HepG2 (cell line): ENCODE measurements around the gene SLC7A6OS. TPM values are rescaled to one million over a fixed set of nuclear protein-coding genes. Genes with fewer than 3 reads are reported as not detected.

ENCODE experiments used
- ATF1 ChIP-seq: IDR thresholded peaks from 2 replicates; pipeline ENCODE4 v1.6.1; 2016; ENCODE audit warnings: mild to moderate bottlenecking, control low read depth
- DMAP1 ChIP-seq: IDR thresholded peaks from 2 replicates; pipeline ENCODE4 v1.6.1; 2016
- JARID2 ChIP-seq: sonication (generic); formaldehyde crosslinking; IDR thresholded peaks from 2 replicates; pipeline ENCODE4 v1.8.1; 2023; ENCODE audit warnings: missing genetic modification reagents, inconsistent platforms; ENCODE audit not compliant: insufficient replicate concordance
- KDM6A ChIP-seq: IDR thresholded peaks from 2 replicates; pipeline ENCODE4 v1.6.1; 2016; ENCODE audit warnings: low read depth
- KMT2A ChIP-seq: sonication (generic); formaldehyde crosslinking; IDR thresholded peaks from 2 replicates; pipeline ENCODE4 v1.4.0; 2020; ENCODE audit warnings: missing genetic modification reagents
- MLX ChIP-seq: IDR thresholded peaks from 2 replicates; pipeline ENCODE4 v1.6.1; 2016
- NR2C2 ChIP-seq: sonication (generic); formaldehyde crosslinking; IDR thresholded peaks from 2 replicates; pipeline ENCODE4 v1.4.0; 2020; ENCODE audit warnings: missing genetic modification reagents, mild to moderate bottlenecking, moderate library complexity, borderline replicate concordance
- PHF5A ChIP-seq: IDR thresholded peaks from one replicate; pipeline ENCODE4 v1.6.1; 2018; ENCODE audit warnings: low read depth, missing genetic modification reagents; ENCODE audit not compliant: unreplicated experiment
- TCF7 ChIP-seq: sonication (generic); IDR thresholded peaks from 2 replicates; pipeline ENCODE4 v1.6.1; 2016; ENCODE audit warnings: antibody characterized with exemption, low read depth
- ZBTB39 ChIP-seq: sonication (generic); formaldehyde crosslinking; IDR thresholded peaks from 2 replicates; pipeline ENCODE4 v1.5.0; 2020; ENCODE audit warnings: missing genetic modification reagents
- ZNF3 ChIP-seq: IDR thresholded peaks from 2 replicates; pipeline ENCODE4 v1.7.0; 2017; ENCODE audit warnings: inconsistent platforms
- polyA plus RNA-seq, 8 experiments: library from polyadenylated mRNA; depleted of rRNA in 3 of 8; stranded (reverse) in 7 of 8; unstranded in 1 of 8; fragments of >200 nt; fragmentation: Illumina TruSeq in 4 of 8; extraction: Trizol in 4 of 8; gene quantifications; 2 replicates each; pipeline versions ENCODE4 v1.2.1 to v1.2.3, GENCODE V29; 2011 to 2016; ENCODE audit warnings: low read depth in 4 of 8, missing spikeins in 1 of 8, mixed read lengths in 1 of 8; ENCODE audit not compliant: insufficient read depth in 1 of 8
- total RNA-seq, 5 experiments: library from RNA; depleted of rRNA; stranded (reverse); fragments of >200 nt; fragmentation: Illumina TruSeq; extraction: Trizol; gene quantifications; 2 replicates each; pipeline ENCODE4 v1.2.3, GENCODE V29; 2016; ENCODE audit warnings: low read depth in 1 of 5
- TF ChIP-seq, protein P1 (sequence below): sonication (generic); formaldehyde crosslinking; IDR thresholded peaks from 2 replicates; pipeline ENCODE4 v1.5.1; 2020; ENCODE audit warnings: mild to moderate bottlenecking, missing genetic modification reagents, borderline replicate concordance
- TF ChIP-seq, protein P2 (sequence below): sonication (generic); formaldehyde crosslinking; IDR thresholded peaks from 2 replicates; pipeline ENCODE4 v1.9.0; 2022; ENCODE audit warnings: missing genetic modification reagents, mild to moderate bottlenecking, borderline replicate concordance
- TF ChIP-seq, protein P3 (sequence below): sonication (generic); formaldehyde crosslinking; IDR thresholded peaks from 2 replicates; pipeline ENCODE4 v1.8.1; 2022; ENCODE audit warnings: mild to moderate bottlenecking, missing genetic modification reagents

SLC7A6OS gene
- total and polyA plus RNA-seq, 2 of the 13 experiments (the other 11 are each of a cell fraction or from before 2014, with no cell fraction given) = 11.2 to 21.5 TPM

- TF ChIP-seq, protein P1, sequence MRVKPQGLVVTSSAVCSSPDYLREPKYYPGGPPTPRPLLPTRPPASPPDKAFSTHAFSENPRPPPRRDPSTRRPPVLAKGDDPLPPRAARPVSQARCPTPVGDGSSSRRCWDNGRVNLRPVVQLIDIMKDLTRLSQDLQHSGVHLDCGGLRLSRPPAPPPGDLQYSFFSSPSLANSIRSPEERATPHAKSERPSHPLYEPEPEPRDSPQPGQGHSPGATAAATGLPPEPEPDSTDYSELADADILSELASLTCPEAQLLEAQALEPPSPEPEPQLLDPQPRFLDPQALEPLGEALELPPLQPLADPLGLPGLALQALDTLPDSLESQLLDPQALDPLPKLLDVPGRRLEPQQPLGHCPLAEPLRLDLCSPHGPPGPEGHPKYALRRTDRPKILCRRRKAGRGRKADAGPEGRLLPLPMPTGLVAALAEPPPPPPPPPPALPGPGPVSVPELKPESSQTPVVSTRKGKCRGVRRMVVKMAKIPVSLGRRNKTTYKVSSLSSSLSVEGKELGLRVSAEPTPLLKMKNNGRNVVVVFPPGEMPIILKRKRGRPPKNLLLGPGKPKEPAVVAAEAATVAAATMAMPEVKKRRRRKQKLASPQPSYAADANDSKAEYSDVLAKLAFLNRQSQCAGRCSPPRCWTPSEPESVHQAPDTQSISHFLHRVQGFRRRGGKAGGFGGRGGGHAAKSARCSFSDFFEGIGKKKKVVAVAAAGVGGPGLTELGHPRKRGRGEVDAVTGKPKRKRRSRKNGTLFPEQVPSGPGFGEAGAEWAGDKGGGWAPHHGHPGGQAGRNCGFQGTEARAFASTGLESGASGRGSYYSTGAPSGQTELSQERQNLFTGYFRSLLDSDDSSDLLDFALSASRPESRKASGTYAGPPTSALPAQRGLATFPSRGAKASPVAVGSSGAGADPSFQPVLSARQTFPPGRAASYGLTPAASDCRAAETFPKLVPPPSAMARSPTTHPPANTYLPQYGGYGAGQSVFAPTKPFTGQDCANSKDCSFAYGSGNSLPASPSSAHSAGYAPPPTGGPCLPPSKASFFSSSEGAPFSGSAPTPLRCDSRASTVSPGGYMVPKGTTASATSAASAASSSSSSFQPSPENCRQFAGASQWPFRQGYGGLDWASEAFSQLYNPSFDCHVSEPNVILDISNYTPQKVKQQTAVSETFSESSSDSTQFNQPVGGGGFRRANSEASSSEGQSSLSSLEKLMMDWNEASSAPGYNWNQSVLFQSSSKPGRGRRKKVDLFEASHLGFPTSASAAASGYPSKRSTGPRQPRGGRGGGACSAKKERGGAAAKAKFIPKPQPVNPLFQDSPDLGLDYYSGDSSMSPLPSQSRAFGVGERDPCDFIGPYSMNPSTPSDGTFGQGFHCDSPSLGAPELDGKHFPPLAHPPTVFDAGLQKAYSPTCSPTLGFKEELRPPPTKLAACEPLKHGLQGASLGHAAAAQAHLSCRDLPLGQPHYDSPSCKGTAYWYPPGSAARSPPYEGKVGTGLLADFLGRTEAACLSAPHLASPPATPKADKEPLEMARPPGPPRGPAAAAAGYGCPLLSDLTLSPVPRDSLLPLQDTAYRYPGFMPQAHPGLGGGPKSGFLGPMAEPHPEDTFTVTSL (CRISPR knock-in tag) = peak; percentile 83; the same call in 1 of the 2 replicates
- TF ChIP-seq KMT2A = peak; percentile 68; the same call in 1 of the 2 replicates
- TF ChIP-seq, protein P2, sequence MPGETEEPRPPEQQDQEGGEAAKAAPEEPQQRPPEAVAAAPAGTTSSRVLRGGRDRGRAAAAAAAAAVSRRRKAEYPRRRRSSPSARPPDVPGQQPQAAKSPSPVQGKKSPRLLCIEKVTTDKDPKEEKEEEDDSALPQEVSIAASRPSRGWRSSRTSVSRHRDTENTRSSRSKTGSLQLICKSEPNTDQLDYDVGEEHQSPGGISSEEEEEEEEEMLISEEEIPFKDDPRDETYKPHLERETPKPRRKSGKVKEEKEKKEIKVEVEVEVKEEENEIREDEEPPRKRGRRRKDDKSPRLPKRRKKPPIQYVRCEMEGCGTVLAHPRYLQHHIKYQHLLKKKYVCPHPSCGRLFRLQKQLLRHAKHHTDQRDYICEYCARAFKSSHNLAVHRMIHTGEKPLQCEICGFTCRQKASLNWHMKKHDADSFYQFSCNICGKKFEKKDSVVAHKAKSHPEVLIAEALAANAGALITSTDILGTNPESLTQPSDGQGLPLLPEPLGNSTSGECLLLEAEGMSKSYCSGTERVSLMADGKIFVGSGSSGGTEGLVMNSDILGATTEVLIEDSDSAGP = peak; percentile 57; the same call in 1 of the 2 replicates
- TF ChIP-seq KDM6A = peak; percentile 91
- TF ChIP-seq MLX (CRISPR knock-in tag) = peak; percentile 90
- TF ChIP-seq NR2C2 (CRISPR knock-in tag) = peak; percentile 67; the same call in 1 of the 2 replicates
- TF ChIP-seq, protein P3, sequence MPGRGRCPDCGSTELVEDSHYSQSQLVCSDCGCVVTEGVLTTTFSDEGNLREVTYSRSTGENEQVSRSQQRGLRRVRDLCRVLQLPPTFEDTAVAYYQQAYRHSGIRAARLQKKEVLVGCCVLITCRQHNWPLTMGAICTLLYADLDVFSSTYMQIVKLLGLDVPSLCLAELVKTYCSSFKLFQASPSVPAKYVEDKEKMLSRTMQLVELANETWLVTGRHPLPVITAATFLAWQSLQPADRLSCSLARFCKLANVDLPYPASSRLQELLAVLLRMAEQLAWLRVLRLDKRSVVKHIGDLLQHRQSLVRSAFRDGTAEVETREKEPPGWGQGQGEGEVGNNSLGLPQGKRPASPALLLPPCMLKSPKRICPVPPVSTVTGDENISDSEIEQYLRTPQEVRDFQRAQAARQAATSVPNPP (CRISPR knock-in tag) = peak; percentile 44; the same call in 1 of the 2 replicates
- TF ChIP-seq ATF1 (CRISPR knock-in tag) = peak; percentile 66; the same call in 1 of the 2 replicates
- peak; percentile 76; the same call in 1 of the 2 replicates for TF ChIP-seq ZNF3 (CRISPR knock-in tag)
- TF ChIP-seq ZBTB39 (CRISPR knock-in tag) = peak; percentile 90; the same call in 1 of the 2 replicates
- TF ChIP-seq JARID2 = peak; percentile 41
- TF ChIP-seq DMAP1 = peak; percentile 72; the same call in 1 of the 2 replicates
- peak; percentile 100 for TF ChIP-seq TCF7
- peak; percentile 95 for TF ChIP-seq PHF5A
Measured at GRCh38 chr16:68281368-68282063, 29.2 kb downstream of the SLC7A6OS start (continued).
